TTC549 (cell line): ENCODE results near the gene KHDC3L.

Source experiments
- FAIRE-seq: peaks from 2 replicates; lab custom pipeline; 2012; peaks lifted over from hg19 to GRCh38; lab: Jason Lieb, UNC

KHDC3L gene, protein sequence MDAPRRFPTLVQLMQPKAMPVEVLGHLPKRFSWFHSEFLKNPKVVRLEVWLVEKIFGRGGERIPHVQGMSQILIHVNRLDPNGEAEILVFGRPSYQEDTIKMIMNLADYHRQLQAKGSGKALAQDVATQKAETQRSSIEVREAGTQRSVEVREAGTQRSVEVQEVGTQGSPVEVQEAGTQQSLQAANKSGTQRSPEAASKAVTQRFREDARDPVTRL

DNA sequence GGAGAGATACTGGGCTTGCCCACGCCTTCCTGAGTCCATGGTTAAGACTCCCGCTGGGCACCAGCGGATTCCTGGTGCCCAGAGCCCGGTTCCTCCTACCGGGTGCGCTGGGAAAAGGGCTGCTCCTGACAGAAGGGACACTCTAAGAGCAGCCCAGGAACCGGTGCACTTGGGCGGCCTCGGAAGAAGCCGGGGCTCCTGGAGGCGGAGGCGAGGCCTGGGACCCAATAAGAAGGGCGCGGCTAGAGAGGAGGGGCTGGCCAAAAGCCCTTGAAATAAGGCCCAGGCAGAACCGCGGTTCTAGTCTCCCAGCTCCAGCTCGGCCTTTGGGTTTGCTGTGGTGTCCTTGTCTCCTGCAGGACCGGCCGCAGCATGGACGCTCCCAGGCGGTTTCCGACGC lies at the start of gene KHDC3L:
Gene KHDC3L, plus strand, starts transcription at position 301 of the 400 bp plus-strand sequence. Its CDS starts 72 bp downstream, at position 373.
- no peak for FAIRE-seq

DNA sequence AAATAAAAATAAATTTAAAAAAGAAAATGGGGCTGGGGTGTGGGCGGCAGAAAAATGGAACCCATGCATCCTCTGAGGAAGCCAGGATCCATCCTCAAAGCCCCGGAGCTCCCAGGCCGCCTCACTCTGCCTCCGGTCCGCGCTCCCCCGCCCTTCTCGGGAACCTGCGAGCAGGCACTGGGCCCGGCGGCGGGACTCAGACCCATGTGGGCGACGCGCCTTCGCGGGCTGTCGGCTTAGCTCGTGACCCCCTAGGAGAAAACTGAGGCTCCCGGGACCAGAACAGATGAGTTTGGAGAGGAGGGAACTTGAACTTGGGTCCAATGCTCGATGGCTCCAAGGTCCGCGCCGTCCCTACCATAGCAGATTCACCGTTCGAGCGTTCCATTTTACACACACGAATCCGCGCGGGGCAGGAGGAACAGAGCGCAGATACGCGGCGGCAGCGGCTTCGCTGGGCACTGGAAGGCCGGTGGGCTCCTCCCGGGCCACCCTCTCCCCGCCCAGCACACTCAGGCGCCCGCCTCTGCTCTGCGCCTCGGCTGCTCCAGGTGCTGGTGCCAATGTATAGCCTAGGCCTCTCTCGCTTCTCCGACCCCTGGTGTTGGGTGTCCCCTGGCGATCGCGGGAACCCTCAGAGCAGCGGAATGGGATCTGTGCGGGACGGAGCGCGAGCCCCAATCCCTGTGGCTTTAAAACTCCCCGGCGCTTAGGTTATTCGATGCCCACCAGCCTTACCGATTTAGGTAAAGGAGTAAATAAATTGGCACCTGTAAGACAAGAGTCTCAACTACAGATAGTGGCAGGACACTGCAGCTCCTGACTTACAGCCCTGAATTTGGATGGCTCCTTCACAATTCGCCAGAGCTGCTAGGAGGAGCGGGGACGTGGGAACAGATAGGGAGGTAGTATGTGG lies 47.6 kb upstream of the KHDC3L start:
- FAIRE-seq = no peak

GRCh38 chr6:73323323-73323722 lies 39.1 kb upstream of the KHDC3L start:
- FAIRE-seq = no peak

DNA sequence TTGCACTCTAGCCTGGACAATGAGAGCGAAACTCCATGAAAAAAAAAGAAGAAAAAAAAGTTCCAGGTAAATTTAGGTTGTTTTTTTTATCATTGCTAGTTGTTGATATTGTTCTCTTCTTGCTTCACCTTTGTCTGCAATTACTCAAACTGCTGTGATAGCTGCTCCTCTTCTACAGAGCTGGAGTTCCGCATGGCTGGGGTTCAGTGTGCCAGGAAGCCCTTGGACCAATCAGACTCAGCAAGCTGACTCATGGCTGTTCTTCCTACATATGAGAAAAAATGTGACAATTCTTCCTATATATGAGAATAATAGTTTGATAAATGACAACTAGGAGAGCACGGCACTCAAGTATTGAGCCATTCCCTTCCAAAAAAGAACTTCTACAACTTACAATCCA lies 36.8 kb upstream of the KHDC3L start:
- no peak for FAIRE-seq

DNA sequence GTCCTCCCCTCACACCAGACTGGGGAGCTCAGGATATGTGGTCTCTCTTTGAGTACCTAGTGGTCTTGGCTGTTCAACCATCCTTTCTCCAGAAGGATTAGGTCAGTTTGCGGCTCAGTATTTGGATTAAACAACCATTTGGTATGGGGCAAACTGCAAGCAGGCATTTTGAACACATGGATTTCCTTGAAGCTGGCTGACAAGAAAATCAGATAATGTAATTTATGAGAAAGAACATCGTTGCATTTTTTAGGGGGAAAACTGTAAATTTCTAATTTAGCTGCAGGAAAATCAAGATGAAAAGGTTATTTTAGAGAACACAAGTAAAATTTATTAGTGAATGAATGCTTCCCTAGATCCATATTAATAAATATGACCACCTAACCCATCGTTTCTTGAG lies 33.7 kb upstream of the KHDC3L start:
- FAIRE-seq = no peak

DNA sequence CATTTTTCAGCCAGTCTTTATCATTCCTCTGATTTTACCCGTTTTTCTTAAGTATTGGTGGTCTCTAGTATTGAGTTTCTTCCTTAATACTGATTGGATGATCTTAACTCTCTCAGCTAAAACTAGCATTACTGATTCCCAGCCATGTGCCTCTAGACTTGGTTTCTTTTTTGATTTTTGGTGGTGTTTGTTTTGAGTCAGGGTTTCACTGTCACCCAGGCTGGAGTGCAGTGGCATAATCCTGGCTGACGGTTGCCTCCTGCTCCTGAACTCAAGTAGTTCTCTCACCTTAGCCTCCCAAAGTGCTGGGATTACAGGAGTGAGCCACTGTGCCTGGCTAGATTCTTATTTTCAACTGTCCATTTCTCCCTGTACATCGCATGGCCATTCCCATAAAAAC lies 33.3 kb upstream of the KHDC3L start:
- no peak for FAIRE-seq

DNA sequence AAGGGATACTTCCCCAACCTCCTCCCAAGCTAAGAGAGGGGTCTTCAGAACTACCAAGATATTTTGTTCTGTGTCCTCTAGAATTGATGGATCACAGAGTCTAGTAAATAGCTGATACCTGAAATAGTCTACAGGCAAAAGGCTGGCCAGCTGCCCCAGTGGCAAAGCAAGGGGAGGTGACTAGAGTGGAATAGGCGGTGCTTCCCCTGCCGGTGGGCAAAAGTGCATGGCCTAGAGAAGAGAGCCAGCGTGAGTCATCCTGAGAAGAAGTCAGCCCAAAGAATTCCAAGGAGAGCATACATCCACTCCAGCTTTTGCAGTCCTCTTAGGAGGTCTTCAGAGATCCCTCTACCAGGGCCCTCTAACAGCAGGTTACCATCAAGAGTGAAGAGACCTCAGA lies 23.1 kb upstream of the KHDC3L start:
- FAIRE-seq = no peak

DNA sequence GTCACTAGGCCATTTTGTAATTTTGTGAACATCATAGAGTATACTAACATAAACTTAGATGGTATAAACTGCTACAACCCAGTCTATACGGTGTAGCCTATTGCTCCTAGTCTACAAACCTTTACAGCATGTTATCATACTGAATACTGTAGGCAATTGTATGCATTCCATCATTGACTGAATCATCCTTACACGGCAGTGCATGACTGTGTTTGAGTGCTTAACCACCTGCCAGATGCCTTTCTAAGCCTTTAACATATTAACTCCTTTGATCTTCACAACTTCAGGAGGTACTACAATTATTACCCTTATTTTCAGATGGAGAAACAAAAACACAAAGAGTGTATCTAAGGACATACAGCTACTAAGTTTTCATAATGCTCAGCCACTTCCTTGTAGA lies 22.4 kb upstream of the KHDC3L start:
- FAIRE-seq = no peak

- FAIRE-seq = no peak
Observed at GRCh38 chr6:73341335-73341734, 21.1 kb upstream of the KHDC3L start.

DNA sequence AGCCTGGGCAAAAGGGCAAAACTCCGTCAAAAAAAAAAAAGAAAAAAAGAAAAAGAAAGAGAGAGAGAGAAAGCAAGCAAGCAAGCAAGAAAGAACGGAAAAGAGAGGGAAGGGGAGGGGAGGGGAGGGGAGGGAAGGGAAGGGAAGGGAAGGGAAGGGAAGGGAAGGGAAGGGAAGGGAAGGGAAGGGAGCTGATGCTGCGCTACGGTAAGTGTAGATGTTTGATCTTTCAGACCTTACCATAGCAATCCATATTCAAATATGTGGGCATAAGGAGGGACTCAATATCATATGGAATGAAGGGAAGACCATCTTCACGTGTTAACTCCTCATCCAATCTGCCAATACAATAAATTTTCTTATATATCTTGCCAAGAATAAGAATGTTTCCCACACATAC lies 20.3 kb upstream of the KHDC3L start:
- FAIRE-seq = no peak

DNA sequence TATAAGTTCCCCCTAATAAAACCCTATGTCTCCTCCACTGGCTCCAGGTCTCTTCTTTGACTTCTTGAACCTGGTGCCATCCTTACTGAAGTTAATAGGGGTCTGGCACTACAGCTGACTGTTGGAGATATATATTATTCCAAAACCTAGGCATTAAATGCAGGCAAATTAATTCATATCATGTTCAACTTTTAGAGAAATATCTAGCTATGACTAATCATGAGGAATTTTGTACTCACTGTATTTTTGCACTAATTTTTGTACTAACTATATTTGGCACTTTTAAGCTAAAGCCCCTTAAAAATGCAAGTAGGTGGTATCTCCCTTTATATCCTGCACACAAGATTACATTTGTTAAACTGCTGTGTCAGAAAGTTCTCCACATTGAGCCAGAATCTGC lies 19.3 kb upstream of the KHDC3L start:
- FAIRE-seq = no peak

GRCh38 chr6:73348550-73349204 lies 13.8 kb upstream of the KHDC3L start:
- FAIRE-seq = no peak

DNA sequence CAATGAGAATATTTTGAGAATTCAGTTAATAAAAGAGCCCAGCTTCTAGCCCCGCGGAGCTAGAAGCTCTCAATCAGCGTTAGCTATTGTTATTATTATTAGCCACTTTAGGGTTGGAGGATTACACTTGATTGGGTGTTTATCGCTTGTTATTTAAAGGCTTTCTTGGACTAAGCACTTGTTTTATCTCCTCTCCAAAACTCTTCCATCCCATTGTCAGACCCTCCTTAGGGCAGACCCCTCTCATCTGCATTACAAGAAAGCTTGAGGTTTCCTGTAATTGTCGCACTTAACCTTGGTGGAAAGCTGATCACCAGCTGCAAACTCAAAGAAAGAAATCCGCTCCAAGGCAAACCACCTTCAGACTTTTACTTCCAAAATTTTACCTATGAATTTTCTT lies 13.1 kb upstream of the KHDC3L start:
- FAIRE-seq = no peak

- FAIRE-seq = no peak
Observed at GRCh38 chr6:73353636-73354593, 8.5 kb upstream of the KHDC3L start, which contains the start of gene DPPA5. TSS of gene DPPA5 (minus strand) at chr6:73354276. CDS start at chr6:73354225, 51 bp downstream.

DNA sequence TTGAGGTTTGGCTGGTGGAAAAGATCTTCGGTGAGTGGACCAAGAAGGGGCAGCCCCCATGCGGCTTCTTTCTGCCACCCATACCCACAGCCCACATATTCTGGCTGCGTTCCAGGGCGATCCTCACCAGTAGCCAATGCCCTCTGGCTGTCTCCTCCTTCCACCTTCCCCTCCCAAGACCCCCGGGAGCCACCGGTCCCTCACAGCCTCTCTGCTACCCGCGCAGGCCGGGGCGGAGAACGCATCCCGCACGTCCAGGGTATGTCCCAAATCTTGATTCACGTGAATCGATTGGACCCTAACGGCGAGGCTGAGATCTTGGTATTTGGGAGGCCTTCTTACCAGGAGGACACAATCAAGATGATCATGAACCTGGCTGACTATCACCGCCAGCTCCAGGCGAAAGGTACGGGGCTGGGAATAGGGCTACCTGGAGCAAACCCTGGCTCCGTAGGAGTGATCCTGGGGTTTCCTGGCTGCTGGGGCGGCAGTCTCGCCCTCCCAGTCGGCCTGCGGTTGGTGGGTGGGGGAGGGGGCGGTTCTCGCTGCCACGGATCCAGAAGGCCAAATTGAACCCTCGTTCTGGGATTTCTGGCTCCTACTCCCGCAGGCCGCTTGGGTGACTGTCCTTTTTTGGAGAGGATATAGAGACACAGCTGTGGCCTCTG lies 545 bp downstream of the KHDC3L start:
- no peak for FAIRE-seq

DNA sequence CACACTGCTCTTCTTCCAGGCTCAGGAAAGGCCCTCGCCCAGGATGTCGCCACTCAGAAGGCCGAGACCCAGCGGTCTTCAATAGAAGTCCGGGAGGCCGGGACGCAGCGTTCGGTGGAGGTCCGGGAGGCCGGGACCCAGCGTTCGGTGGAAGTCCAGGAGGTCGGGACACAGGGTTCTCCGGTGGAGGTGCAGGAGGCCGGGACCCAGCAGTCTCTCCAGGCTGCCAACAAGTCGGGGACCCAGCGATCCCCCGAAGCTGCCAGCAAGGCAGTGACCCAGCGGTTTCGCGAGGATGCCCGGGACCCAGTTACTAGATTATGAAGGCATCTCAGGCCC lies 1.0 kb downstream of the KHDC3L start:
- FAIRE-seq = no peak

DNA sequence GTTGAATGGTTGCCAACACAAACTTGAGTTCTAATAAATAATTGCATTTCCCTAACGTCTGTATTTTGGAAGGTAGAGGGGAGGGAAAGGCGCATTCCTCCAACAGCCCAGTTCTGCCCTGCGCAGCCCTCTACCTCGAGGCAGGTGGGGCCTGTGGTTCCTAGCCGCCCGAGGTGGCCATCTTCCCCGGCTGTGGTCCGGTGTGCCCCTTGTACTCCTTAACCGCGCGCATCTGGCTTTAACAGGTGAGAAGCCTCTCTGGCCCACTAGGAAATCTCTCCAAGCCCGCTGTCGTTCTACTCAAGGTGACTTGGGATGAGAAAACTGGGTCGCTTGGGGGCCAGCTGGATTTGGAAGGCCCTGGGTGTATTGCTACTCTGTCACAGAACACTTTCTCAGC lies 1.7 kb downstream of the KHDC3L start:
- FAIRE-seq = no peak

DNA sequence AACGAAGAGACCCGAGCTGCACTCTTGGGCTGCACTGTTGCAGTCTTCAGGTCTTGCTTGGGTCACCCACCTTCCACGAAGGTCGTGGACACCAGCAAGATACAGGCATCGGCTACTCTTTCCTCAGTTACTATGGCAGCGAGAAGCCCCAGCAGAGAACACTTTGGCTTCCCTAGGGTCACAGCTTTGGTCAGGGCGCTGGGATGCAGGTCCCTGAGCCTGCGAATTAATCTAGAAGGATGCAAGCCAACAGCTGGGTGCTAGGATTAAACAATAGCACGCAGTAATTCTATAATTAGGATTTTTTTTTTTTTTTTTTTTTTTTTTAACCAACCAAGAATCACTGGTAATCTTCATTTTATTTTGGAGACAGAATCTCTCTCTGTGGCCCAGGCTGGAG lies 2.1 kb downstream of the KHDC3L start:
- no peak for FAIRE-seq

GRCh38 chr6:73367761-73368355 lies 5.4 kb downstream of the KHDC3L start:
- FAIRE-seq = no peak

- no peak for FAIRE-seq
Observed at GRCh38 chr6:73368675-73369074, 6.2 kb downstream of the KHDC3L start.

DNA sequence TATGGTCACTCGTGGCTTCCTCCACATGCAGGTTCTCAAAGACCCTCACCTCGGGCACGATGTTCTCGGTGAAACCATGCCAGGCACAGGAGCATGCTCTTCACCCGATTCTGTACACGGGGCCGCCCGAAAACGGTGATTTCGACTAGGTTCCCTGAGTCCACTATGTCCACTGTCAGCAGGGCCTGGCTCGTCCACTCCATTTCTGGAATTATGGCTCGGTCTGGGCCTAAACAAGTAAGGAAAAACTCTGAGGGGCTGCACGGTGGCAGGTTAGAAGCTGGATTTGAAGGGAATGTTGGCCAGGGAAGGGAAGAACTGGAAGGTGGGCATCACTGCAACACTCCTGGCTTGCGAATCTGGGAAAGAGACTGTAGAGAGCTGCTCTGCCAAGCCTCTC lies 6.7 kb downstream of the KHDC3L start:
- FAIRE-seq = no peak
